DMS153 (cell line): ENCODE data around the gene CDH22.

Source experiments
- DNase-seq: peaks from one replicate; lab custom pipeline; 2025; lab: John Stamatoyannopoulos, UW

Gene CDH22

DNA sequence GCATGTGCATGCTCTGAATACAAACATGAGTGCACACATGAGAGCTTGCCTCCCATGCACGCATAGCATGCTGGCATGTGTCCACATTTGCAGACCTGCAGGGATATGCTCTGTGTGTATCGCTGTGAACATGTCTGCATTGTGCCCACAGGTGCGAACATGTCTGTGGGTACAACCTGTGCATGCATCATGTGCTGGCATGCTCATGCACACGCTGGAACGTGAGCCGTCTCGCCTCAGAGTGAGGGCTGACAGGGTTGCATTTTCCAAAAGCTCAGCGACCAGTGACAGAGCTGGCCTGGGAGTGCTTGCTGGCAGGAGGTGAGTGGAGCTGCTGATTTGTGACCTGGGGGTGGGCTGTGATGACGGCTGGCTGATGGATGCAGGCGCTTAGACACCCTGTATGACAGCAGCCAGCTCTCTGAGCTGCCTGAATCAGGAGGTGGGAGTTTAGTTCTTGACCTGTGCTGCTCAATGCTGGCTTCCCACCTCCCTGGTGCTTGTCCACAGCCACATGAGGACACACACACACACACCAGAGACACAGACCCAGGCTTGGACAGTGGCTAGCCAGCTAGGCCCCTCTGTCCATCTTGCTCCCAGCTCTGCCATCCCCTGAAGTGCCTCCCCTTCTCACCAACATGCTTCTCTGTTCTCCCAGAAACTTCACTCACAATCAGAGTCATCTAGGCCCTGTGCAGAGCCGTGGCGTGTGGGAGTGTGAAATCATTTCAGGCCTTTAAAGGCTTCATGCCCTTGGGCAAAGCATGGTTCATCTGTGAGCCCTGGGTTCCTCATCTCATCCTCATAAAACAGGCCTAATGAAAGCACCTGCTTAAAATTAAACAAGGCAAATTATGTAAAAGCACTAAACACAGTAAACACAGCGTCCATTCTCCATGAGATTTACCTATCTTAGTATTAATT lies 138.8 kb downstream of the CDH22 start:
- DNase-seq = no peak

DNA sequence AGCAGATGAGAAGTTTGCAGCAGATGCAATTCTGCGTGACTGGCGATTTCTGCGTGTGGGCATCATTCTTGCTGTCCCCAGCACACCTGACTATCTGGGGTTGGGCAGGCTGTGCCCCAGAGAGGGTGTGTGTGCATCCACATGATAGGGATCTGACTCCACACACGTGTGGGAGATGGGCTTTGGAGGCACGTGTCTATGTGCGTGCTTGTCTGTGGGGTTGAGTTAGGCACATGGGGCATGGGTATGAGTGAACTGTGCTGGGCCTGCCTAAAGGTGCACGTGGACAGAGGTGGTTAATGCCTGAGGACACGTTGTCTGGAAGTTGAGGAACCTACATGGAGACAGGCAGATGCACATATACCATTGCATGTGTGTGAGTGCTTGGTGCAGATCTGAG lies 139.9 kb downstream of the CDH22 start:
- DNase-seq = no peak

DNA sequence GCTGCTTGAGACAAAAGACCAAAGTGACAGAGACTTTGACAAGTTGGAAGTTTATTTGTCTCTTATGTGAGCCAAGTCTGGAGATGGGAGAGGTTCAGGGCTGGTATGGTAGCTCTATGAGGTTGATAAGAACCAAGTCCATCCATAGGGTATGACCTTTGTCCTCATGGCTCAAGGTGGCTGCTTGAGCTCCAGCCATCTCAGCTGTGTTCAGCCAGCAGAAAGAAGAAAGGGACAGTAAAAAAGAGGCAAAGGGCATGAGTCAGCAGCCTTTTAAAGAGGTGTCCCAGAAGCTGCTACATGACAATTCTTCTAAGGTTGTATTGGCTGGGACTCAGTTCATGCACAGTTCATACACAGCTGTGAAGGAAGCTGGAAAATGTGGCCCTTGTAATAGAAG lies 141.2 kb downstream of the CDH22 start:
- DNase-seq = no peak

DNA sequence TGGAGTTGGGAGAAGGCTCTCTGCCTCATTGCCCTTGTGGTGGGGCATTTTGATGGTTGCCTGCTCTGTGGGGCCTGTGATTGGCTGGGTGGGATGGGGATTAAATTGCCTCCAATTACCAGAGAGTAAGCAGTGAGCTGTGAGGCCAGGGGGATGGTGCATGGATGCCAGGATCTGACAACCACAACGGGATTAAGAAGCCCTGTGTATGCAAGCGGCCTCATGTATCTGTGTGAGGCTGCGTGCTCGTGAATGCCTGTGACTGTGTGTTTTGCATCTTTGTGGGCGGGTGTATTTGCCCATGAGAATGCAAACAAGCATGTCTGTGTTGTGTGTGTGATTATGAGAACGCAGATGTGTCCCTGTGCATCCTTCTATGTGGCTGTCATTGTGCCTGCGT lies 144.0 kb downstream of the CDH22 start:
- no peak for DNase-seq

DNA sequence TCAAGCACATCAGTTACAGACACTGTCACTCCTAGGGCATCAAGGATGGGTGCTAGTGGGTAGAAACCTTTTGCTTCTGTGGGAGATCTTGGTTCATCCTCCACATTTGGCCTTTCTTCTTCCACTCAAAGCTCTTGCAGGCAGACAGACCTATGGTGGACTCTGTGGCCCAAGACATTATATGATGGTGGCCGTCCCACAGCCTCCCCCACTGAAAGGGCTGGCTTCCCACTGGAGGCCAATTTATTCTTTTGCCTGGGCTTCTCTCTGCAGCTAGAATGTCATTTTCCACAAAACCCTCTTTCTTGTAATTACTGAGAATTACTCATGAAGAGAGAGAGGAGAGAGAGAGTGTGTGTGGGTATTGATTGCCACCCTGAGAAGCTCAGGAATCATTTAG lies 146.4 kb downstream of the CDH22 start:
- DNase-seq = no peak

DNA sequence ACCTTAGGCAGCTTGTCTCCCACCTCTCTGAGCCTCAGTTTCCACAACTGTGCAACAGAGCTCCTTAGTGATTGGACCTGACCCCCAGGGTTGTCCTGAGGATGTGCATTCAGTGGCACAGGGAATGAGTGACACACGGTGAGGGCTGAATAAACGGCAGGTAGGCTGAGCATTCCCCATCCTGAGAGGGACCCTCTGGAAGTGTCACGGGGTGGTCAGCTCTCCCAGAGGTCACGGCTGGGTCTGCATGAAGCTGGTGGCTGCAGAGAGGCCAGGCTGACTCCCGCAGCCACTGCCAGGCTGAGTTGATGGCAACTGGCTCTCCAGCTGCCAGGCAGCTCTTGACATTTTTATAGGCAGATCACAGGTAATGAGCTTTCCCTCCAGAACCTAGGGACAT lies 147.6 kb downstream of the CDH22 start:
- no peak for DNase-seq

DNA sequence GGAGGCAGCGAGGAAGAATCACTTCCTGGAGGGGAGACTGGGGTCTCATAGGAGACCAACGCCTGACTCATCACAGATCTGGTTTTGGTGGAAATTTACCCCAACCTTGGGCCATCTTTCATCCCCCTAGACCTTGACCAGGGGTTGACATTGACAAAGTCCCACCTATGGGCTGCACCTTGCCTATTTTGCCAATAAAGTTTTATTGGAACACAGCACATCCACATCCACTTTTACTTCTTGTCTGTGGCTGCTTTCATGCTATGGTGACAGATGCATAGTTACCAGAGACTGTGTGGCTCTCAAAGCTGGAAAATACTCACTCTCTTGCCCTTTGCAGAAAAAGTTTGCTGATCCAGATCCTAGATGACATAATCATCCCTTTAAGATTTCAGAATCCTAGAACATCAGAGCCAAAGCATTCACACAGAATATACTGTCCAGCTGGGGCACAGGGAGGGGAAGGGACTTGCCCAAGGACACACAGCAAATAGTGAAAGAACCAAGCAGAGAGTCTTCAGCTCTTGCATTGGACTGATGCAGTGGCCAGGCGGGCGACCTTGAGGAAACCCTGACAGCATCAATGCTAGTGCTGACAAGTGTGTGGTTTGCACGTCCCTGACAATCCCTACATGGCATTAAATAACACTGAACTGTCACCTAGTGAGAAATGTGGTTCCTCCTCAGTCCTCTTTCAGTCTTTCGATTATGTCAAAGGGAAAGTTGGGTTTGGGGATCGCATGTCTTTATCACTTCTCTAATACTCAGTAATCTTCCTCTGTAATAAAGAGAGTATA lies 149.0 kb downstream of the CDH22 start:
- no peak for DNase-seq

DNA sequence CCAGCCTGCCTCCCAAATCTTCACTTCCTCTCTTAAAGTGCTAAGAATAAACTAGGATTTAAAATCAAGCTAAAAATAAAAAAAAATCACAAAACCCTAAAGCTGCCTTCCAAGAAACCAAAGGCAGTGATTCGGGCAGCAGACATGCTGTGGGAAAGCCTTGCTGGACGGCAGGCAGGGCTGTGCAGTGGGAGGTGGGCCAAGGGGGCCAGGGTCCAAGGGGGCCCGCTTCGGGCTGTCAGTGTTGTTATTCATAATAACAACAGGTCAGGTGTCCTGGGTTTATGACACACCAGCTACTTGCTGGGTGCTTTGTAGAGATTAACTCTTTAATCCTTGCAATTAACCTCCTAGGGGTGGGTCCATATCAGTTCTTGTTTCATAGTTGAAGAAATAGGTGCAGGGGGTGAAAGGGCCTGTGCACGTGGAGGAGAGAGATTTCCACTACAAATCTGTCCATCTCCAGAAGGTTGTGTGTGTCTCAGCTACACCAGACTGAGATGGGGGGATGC lies 149.8 kb downstream of the CDH22 start:
- no peak for DNase-seq

DNA sequence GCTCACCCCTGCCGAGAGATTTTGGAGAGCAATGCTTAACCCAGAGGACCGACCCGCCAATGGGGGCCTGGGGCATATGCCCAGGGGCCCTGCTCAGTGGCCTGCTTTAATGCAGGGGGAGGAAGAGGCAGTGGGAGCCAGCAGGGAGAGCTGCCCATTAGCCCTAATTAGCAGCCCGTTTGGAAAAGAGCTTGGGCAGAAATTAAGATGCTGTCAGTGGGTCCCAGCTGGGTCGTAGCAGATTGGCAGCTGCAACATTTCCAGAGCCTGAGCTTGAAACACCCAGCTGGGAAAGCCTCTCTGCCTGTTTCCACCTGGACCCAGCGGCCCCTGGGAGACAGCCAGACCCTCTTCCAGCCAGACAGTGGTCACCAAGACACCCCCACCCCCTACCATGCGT lies 150.7 kb downstream of the CDH22 start:
- no peak for DNase-seq

DNA sequence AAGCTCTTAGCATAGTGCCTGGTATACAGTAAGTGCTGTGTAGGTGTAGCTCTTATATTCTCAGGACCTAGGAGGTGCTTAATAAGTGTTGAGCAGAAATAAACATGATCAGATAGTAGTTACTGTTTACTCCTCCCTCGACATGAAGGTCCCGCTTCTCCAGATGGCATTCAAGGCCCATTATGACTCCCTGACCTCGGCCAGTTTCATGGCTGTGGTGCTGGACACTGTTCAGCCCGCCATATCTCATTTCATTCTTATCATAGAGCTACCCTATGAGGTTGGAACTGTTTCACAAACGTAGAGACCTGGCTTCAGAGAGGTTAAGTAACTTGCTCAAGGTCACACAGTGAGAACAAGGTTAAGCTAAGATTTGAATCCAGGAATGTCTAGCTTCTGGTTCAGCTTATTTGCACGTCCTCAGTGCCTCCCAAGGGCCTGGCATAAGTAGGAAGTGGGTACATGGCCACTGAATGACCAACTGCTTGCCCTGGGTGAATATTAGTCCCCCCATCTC lies 151.2 kb downstream of the CDH22 start:
- DNase-seq = no peak

DNA sequence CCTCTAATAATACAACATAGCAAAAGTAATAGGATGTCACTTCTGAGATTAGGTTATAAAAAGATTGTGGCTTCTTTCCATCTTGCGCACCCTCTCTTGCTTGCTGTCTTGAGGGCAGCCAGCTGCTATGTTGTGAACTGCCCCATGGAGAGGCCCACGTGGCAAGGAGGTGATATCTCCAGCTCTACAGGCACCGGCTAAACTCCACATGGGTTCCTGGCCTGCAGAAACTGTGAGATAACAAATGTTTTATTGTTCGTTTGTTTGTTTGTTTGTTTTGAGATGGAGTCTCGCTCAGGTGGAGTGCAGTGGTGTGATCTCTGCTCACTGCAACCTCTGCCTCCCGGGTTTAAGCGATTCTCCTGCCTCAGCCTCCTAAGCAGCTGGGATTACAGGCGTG lies 152.2 kb downstream of the CDH22 start:
- DNase-seq = no peak

DNA sequence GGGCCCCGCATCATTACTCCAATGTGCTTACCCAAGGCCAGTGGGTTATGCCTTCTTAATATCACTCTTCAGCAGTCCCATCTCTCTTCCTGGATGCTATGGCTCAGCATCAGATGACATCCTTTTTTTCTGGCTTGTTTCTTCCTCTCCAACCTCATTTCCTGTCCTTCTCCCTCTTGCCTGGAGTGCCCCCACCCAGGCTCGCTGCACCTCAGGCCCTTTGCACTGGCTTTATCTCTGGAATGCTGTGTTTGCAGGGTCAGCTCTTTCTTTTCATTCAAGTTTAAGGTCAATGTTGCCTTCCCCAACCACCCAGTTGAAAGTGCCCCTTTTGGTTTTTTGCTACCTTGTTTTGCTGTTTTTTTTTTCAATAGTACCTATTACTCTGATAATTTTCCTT lies 153.5 kb downstream of the CDH22 start:
- DNase-seq = no peak

DNA sequence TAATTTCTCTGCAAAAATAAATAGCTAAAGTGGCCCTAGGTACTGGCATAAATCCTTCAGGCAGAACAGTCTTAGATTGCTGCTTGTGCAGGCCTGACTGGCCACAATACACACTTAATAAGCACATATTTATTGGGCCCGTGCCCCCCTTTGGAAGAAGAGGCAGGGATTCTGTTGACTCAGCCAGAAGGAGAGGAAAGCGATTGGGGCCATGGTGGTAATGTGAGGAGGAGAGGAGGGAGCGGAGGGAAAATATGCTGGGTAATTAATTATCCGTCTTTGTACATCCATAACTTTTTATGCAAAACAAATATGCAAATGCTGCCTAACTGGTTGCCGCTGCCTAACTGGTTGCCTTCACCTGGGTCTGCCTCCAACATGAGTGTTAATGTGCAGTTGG lies 154.0 kb downstream of the CDH22 start:
- no peak for DNase-seq

DNA sequence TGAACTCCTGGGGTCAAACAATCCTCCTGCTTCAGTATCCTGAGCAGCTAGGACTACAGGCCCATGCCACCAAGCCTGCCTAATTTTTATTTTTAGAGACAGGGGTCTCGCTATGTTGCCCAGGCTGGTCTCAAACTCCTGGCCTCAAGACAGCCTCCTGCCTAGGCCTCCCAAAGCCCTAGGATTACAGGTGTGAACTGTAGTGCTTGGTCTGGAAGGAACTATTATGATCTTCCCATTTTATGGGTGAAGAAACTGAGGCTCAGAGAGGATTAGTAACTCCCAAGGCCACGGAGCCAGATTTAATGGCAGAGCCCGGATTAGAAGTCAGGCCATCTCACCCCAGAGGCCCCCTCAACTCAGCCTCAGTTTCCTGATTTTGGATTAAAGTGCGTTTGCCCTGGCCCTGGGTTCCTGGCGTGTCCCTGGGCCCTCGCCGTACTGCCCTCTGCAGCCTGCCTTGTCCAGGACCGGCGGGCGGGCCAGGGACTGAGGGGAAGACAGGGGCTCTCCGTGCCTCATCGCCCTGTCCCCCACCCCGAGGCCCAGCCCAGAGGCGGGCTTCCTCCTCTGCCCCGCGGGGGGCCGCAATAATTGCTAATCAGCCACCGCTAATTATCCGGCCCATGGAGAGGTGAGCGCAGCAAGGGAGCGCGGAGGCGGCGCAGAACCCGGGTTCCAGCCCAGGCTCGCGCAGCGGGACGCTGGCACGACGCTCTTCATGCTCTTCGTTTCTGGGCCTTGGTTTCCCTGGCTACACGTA lies 155.3 kb downstream of the CDH22 start:
- DNase-seq = no peak

DNA sequence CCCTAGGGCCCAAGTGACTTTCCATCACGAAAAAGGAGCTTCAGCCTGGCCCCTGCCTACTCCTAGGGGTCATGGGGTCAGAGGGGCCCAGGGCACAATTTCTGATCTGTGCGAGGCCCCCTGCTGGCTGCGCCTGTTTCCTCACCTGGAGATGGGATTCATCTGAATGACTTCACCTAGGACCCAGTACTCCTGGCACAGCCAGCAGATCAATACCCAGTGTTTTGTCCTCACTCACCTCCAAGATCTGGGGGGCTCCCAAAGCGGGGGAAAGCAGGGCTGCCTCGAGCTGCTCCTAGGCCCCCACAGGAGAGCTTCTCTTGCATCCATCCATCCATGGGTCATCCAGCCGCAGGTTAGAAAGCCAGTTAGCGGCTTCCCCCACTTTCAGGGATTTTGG lies 156.4 kb downstream of the CDH22 start:
- DNase-seq = no peak

DNA sequence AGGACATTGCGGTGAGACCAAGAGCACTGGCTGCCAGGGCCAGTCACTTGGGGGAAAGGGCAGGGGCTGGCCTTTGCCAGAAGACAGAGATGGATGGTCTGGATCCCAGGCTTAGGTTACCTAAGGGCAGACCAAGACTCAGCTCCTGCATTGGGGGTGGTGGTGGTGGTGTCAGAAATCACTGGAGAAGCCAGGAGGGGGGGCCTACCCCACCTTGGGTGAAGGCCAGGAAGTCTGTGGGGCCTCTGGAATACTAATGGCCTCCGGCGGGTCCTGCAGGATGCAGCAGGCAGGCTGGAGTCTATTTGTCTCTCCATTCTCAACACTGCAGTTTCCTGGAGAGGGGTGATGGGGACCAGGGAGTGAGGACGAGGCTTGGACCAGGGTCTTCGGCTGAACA lies 157.4 kb downstream of the CDH22 start:
- DNase-seq = no peak

DNA sequence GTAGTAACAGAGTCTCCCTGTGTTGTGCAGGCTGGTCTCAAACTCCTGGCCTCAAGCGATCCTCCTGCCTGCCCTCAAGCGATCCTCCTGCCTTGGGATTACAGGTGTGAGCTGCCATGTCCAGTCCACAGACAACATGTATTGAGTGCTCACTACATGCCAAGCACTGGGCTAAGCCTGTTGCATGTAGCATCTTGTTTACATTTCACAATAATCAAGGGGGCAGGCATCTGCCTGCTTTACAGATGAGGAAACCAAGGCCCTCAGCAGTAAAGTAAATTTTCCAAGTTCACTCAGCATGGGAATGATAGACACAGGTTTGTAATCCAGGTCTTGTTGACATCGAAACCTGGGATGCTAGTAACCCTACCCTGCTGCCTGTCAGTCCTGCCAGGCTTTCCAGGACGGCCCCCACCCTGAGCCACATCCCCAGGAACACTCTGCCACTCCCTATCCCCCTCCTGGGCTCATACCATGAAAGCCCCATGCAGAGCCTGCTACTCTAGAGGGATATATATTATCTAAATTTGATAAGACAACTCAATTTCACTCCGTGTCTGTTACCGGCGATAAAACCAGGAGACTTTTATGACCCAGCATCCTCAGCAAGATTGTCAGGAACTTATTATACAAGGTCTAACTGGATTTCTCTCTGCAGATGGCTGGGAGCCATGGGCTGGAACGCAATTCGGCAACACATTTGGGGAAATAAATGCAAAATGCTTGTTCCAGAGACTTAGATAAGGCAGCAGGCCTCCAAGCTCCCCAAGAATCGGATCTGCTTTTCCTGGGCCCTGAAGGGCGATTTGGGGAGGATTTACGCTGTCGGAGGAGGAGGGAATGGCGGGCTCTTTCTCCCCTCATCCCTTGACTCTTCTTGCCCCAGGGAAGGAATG lies 159.7 kb downstream of the CDH22 start:
- DNase-seq = no peak

DNA sequence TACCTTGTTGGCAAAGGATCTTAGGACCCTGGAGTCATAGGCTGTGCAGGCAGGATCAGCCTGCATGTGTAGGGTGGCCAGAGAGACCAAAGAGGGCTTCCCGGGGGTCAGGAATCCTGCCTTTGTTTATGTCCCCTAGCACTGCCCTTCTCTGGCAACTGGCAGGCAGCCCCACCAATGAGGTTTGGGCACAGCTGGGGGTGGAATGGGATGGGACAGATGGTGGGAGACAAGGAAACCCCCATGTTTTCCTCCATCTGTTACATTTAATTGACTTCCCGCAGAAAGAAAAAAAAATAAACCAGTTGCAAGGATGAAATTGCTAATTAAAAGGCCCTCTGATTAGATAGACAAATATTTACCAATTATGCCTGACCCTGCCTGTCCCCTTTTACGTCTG lies 162.6 kb downstream of the CDH22 start:
- DNase-seq = no peak

DNA sequence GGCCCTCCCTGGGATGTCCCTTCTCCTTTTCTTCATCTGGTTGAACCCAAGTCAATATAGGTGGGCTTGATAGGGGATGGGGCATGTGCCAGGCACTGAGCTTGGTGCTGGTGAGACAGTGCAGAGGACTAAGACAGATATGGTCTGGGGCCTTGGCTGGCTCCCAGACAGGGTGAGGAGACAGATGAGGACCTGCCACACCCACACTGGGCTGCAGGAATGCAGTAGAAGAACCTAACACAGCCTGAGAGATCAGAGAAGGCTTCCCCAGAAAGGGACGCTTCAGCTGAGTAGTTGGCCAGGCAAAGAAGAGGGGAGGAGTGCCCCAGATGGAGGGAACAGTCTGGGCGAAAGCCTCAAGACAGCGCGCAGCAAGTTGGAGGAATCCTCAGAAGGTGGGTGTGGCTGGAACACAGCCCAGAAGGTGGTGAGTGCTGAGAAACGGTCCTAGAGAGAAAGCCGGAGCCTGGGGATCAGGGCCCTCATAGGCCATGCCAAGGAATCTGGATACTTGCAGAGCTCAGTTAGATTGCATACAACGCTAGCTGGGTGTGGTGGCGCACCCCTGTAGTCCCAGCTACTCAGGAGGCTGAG lies 163.8 kb downstream of the CDH22 start:
- no peak for DNase-seq

DNA sequence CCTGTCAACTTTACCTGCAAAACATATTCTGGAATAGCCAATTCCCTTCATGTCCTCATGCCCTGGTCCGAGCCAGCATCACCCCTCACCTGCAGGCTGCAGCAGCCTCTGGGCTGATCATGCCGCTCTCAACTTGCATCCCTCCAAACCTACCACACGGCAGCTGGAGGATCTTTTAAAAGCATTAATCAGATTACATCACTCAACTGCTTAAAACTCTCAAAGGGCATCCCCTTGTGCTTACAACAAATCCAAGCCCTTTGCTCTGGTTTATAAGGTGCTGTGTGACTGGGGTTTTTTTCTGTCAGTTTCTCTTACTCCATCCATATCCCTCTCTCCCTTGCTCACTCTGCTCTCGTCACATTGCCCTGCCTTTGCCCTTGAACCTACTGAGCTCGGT lies 166.2 kb downstream of the CDH22 start:
- DNase-seq = no peak
